GM23338 (cell line): Measurements from ENCODE around the gene TLNRD1. TPM values are rescaled to one million over a fixed set of nuclear protein-coding genes. Genes with fewer than 3 reads are reported as not detected.
A peak's percentile ranks its signal among the peaks of the same experiment; 100 is the strongest.

Experiments
- ATAC-seq: fragments of 200-7000 bp; cut with Tn5 transposase; 3 replicates; pipeline ENCODE4 v1.9.1; 2020
- DNase-seq: peaks from one replicate; pipeline ENCODE4 v3.0.0-alpha.2; 2015; ENCODE audit warnings: low spot score
- H2AFZ ChIP-seq: fragments of 200-600 bp; sonication (generic); 2 replicates; pipeline ENCODE4 v1.8.0; 2016; ENCODE audit warnings: antibody characterized with exemption, mild to moderate bottlenecking, moderate library complexity
- H3F3A ChIP-seq: fragments of 200-600 bp; sonication (generic); replicated peaks from 2 replicates; pipeline ENCODE4 v1.8.0; 2017; ENCODE audit warnings: antibody characterized with exemption, mixed run types, low read depth
- H3K27ac ChIP-seq: fragments of 200-600 bp; sonication (generic); 2 replicates; pipeline ENCODE4 v1.6.1; 2016; ENCODE audit warnings: low read depth
- H3K27me3 ChIP-seq: fragments of 200-600 bp; sonication (generic); 2 replicates; pipeline ENCODE4 v1.8.0; 2016; ENCODE audit warnings: mild to moderate bottlenecking, mixed run types, moderate library complexity; ENCODE audit not compliant: insufficient read depth
- H3K36me3 ChIP-seq: fragments of 200-600 bp; sonication (generic); 2 replicates; pipeline ENCODE4 v1.8.0; 2016; ENCODE audit warnings: mild to moderate bottlenecking; ENCODE audit not compliant: insufficient read depth
- H3K4me1 ChIP-seq: fragments of 200-600 bp; sonication (generic); 2 replicates; pipeline ENCODE4 v1.8.0; 2016; ENCODE audit warnings: mild to moderate bottlenecking, moderate library complexity; ENCODE audit not compliant: insufficient read depth
- H3K4me2 ChIP-seq: fragments of 200-600 bp; sonication (generic); 2 replicates; pipeline ENCODE4 v1.7.1; 2017; ENCODE audit warnings: mixed run types
- H3K4me3 ChIP-seq: fragments of 200-600 bp; sonication (generic); 2 replicates; pipeline ENCODE4 v1.6.1; 2016; ENCODE audit warnings: mixed run types
- H3K79me2 ChIP-seq: fragments of 200-600 bp; sonication (generic); replicated peaks from 2 replicates; pipeline ENCODE4 v1.8.0; 2017; ENCODE audit warnings: mild to moderate bottlenecking; ENCODE audit not compliant: insufficient read depth
- H3K9me2 ChIP-seq: fragments of 200-600 bp; sonication (generic); 2 replicates; pipeline ENCODE4 v1.8.0; 2017; ENCODE audit not compliant: insufficient read depth
- H4K20me1 ChIP-seq: fragments of 200-600 bp; sonication (generic); replicated peaks from 2 replicates; pipeline ENCODE4 v1.8.0; 2017; ENCODE audit warnings: mild to moderate bottlenecking; ENCODE audit not compliant: insufficient read depth
- H3K27ac Mint-ChIP-seq: 2 replicates; pipeline ENCODE4 v1.8.0; 2020; ENCODE audit warnings: inconsistent platforms, mild to moderate bottlenecking, moderate library complexity, mixed read lengths
- H3K27me3 Mint-ChIP-seq: 3 replicates; pipeline ENCODE4 v1.8.0; 2022; ENCODE audit warnings: low read depth, mild to moderate bottlenecking, moderate library complexity, mixed read lengths, inconsistent platforms; ENCODE audit not compliant: insufficient read depth, poor library complexity
- H3K36me3 Mint-ChIP-seq: 3 replicates; pipeline ENCODE4 v1.8.0; 2021; ENCODE audit warnings: low read depth, mild to moderate bottlenecking, inconsistent platforms, moderate library complexity, mixed read lengths
- H3K4me1 Mint-ChIP-seq: 3 replicates; pipeline ENCODE4 v1.8.0; 2020; ENCODE audit warnings: mild to moderate bottlenecking, inconsistent platforms, mixed read lengths
- H3K4me3 Mint-ChIP-seq: 3 replicates; pipeline ENCODE4 v1.8.0; 2021; ENCODE audit warnings: moderate library complexity, mild to moderate bottlenecking, inconsistent platforms, mixed read lengths
- H3K9me3 Mint-ChIP-seq: 3 replicates; pipeline ENCODE4 v1.8.0; 2020; ENCODE audit warnings: moderate library complexity, mild to moderate bottlenecking, inconsistent platforms, mixed read lengths
- CREB1 ChIP-seq: fragments of 250-450 bp; sonication (Bioruptor Pico); IDR thresholded peaks from 2 replicates; pipeline ENCODE4 v1.5.0; 2020; ENCODE audit warnings: low read depth, mild to moderate bottlenecking, moderate library complexity
- EZH2 ChIP-seq: fragments of 200-600 bp; sonication (generic); IDR thresholded peaks from one replicate; pipeline ENCODE4 v1.8.0; 2017; ENCODE audit warnings: antibody characterized with exemption, mild to moderate bottlenecking, low read depth; ENCODE audit not compliant: unreplicated experiment
- EZH2phosphoT487 ChIP-seq: fragments of 200-600 bp; sonication (generic); IDR thresholded peaks from one replicate; pipeline ENCODE4 v1.8.1; 2018; ENCODE audit warnings: antibody characterized with exemption; ENCODE audit not compliant: unreplicated experiment
- JUNB ChIP-seq: IDR thresholded peaks from one replicate; pipeline ENCODE4 v1.6.1; 2016; ENCODE audit warnings: antibody characterized with exemption; ENCODE audit not compliant: unreplicated experiment
- NANOG ChIP-seq: IDR thresholded peaks from 2 replicates; pipeline ENCODE4 v1.6.1; 2016; ENCODE audit warnings: antibody characterized with exemption, borderline replicate concordance
- POLR2AphosphoS5 ChIP-seq: IDR thresholded peaks from 2 replicates; pipeline ENCODE4 v1.6.1; 2016; ENCODE audit warnings: antibody characterized with exemption, low read depth
- STAT1 ChIP-seq: IDR thresholded peaks from one replicate; pipeline ENCODE4 v1.6.1; 2016; ENCODE audit warnings: antibody characterized with exemption; ENCODE audit not compliant: unreplicated experiment
- ZNF114 ChIP-seq: fragments of 250-450 bp; sonication (Bioruptor Pico); IDR thresholded peaks from 2 replicates; pipeline ENCODE4 v1.5.0; 2020; ENCODE audit warnings: mild to moderate bottlenecking, moderate library complexity
- ZNF331 ChIP-seq: fragments of 250-450 bp; sonication (Bioruptor Pico); IDR thresholded peaks from 2 replicates; pipeline ENCODE4 v1.5.0; 2020; ENCODE audit warnings: low read depth, mild to moderate bottlenecking, moderate library complexity
- polyA plus RNA-seq: library from polyadenylated mRNA; unstranded; fragments of >200 nt; fragmentation: Nextera tagmentation; extraction: Ambion mirVana; gene quantifications from 2 replicates; pipeline ENCODE4 v1.2.1, GENCODE V29; 2016
- total RNA-seq: library from RNA; depleted of rRNA; stranded (reverse); fragments of >200 nt; shearing (Covaris generic); gene quantifications from 2 replicates; pipeline ENCODE4 v1.2.3, GENCODE V29; 2014
- TF ChIP-seq, protein P1 (sequence below), 2 experiments: fragments of 200-600 bp in 1 of 2; sonication (generic) in 1 of 2; conservative IDR thresholded peaks; 2 replicates each; pipeline versions ENCODE4 v1.5.1 to v1.6.1; 2016 to 2017; ENCODE audit warnings: antibody characterized with exemption in 2 of 2, low read depth in 2 of 2, mild to moderate bottlenecking in 2 of 2, moderate library complexity in 1 of 2
- TF ChIP-seq, protein P2 (sequence below): fragments of 250-450 bp; sonication (Bioruptor Pico); IDR thresholded peaks from 2 replicates; pipeline ENCODE4 v1.5.0; 2020; ENCODE audit warnings: mild to moderate bottlenecking, moderate library complexity
- TF ChIP-seq, protein P3 (sequence below): IDR thresholded peaks from one replicate; pipeline ENCODE4 v1.6.1; 2018; ENCODE audit warnings: antibody characterized with exemption; ENCODE audit not compliant: unreplicated experiment
- TF ChIP-seq, protein P4 (sequence below): IDR thresholded peaks from 2 replicates; pipeline ENCODE4 v1.6.1; 2016; ENCODE audit warnings: antibody characterized with exemption

The TLNRD1 gene
- total and polyA plus RNA-seq, 2 experiments from 2014 or later: 6.7 to 27.3 TPM

DNA sequence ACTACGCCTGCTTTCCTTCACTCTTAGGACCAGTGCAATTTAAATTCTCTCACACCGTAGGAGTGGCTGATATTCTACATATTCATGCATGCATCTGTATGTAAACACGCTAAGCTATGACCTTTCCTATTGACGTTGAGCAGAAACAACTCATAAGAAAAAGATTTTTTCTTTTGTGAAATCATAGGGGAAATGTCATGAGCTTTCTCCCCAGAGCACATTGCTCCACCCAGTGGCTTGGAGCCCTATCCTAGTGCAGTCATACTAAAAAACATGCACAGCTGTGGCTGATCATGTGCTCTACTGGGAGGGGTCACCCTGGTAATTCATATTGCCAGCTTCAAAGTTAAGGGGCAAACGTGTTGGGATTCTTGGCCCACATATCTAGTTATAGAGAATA, 9.3 kb upstream of the TLNRD1 start (continued):
- no peak for TF ChIP-seq JUNB
- no peak for TF ChIP-seq CREB1 (CRISPR knock-in tag)

DNA sequence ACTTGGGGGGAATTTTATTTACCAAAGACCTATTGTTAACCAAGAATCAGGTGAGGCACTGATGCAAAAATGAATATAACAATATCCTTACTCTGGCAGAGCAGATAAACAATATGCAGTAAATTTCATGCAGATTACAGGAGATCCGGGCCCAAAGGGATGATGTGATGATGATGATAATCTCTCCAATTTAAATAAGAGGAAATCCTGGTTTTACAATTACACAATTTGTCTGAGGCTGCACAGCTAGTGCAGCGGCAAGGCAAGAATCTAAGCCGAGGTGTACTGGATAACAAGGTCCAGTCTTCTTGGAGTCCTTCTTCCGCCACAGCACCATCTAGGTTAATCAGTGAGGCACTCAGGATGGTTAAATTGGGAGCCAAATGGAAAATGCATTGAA, 8.7 kb upstream of the TLNRD1 start:
- Mint-ChIP-seq H3K36me3 (no peaks in the 10 kb centered on the region), H3K27ac (no peak overlapping the region), H3K4me3 (no peak overlapping the region), H3K27me3 (peaks cover 4% of the 10 kb centered on the region), H3K4me1 (peaks cover 20% of the 10 kb centered on the region), H3K9me3 (no peaks in the 10 kb centered on the region)
- no peaks in the 10 kb centered on the region for H3K36me3 ChIP-seq
- peaks cover 24% of the 10 kb centered on the region for H3K79me2 ChIP-seq
- ATAC-seq: no peak
- no peak for DNase-seq
- peaks cover 8% of the 10 kb centered on the region for H4K20me1 ChIP-seq
- no peaks in the 10 kb centered on the region for H3F3A ChIP-seq
- no peak overlapping the region for H3K4me2 ChIP-seq
- H2AFZ ChIP-seq: peak overlapping the region; percentile 35; the same call in 1 of the 2 replicates
- H3K4me1 ChIP-seq: peaks cover 21% of the 10 kb centered on the region
- no peaks in the 10 kb centered on the region for H3K27me3 ChIP-seq
- TF ChIP-seq, protein P1, sequence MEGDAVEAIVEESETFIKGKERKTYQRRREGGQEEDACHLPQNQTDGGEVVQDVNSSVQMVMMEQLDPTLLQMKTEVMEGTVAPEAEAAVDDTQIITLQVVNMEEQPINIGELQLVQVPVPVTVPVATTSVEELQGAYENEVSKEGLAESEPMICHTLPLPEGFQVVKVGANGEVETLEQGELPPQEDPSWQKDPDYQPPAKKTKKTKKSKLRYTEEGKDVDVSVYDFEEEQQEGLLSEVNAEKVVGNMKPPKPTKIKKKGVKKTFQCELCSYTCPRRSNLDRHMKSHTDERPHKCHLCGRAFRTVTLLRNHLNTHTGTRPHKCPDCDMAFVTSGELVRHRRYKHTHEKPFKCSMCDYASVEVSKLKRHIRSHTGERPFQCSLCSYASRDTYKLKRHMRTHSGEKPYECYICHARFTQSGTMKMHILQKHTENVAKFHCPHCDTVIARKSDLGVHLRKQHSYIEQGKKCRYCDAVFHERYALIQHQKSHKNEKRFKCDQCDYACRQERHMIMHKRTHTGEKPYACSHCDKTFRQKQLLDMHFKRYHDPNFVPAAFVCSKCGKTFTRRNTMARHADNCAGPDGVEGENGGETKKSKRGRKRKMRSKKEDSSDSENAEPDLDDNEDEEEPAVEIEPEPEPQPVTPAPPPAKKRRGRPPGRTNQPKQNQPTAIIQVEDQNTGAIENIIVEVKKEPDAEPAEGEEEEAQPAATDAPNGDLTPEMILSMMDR (conservative IDR thresholded peaks at IDR 0.05; ENCODE audit: low read depth in 2 of 2): no peak
- TF ChIP-seq EZH2 (no peak), CREB1 (CRISPR knock-in tag) (no peak), ZNF114 (no peak), NANOG (no peak), JUNB (no peak), POLR2AphosphoS5 (no peak), ZNF331 (no peak), STAT1 (no peak), EZH2phosphoT487 (no peak)
- TF ChIP-seq, protein P2, sequence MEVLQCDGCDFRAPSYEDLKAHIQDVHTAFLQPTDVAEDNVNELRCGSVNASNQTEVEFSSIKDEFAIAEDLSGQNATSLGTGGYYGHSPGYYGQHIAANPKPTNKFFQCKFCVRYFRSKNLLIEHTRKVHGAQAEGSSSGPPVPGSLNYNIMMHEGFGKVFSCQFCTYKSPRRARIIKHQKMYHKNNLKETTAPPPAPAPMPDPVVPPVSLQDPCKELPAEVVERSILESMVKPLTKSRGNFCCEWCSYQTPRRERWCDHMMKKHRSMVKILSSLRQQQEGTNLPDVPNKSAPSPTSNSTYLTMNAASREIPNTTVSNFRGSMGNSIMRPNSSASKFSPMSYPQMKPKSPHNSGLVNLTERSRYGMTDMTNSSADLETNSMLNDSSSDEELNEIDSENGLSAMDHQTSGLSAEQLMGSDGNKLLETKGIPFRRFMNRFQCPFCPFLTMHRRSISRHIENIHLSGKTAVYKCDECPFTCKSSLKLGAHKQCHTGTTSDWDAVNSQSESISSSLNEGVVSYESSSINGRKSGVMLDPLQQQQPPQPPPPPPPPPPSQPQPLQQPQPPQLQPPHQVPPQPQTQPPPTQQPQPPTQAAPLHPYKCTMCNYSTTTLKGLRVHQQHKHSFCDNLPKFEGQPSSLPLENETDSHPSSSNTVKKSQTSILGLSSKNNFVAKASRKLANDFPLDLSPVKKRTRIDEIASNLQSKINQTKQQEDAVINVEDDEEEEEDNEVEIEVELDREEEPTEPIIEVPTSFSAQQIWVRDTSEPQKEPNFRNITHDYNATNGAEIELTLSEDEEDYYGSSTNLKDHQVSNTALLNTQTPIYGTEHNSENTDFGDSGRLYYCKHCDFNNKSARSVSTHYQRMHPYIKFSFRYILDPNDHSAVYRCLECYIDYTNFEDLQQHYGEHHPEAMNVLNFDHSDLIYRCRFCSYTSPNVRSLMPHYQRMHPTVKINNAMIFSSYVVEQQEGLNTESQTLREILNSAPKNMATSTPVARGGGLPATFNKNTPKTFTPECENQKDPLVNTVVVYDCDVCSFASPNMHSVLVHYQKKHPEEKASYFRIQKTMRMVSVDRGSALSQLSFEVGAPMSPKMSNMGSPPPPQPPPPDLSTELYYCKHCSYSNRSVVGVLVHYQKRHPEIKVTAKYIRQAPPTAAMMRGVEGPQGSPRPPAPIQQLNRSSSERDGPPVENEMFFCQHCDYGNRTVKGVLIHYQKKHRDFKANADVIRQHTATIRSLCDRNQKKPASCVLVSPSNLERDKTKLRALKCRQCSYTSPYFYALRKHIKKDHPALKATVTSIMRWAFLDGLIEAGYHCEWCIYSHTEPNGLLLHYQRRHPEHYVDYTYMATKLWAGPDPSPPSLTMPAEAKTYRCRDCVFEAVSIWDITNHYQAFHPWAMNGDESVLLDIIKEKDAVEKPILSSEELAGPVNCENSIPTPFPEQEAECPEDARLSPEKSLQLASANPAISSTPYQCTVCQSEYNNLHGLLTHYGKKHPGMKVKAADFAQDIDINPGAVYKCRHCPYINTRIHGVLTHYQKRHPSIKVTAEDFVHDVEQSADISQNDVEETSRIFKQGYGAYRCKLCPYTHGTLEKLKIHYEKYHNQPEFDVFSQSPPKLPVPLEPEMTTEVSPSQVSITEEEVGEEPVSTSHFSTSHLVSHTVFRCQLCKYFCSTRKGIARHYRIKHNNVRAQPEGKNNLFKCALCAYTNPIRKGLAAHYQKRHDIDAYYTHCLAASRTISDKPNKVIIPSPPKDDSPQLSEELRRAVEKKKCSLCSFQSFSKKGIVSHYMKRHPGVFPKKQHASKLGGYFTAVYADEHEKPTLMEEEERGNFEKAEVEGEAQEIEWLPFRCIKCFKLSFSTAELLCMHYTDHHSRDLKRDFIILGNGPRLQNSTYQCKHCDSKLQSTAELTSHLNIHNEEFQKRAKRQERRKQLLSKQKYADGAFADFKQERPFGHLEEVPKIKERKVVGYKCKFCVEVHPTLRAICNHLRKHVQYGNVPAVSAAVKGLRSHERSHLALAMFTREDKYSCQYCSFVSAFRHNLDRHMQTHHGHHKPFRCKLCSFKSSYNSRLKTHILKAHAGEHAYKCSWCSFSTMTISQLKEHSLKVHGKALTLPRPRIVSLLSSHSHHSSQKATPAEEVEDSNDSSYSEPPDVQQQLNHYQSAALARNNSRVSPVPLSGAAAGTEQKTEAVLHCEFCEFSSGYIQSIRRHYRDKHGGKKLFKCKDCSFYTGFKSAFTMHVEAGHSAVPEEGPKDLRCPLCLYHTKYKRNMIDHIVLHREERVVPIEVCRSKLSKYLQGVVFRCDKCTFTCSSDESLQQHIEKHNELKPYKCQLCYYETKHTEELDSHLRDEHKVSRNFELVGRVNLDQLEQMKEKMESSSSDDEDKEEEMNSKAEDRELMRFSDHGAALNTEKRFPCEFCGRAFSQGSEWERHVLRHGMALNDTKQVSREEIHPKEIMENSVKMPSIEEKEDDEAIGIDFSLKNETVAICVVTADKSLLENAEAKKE (CRISPR knock-in tag): no peak
- TF ChIP-seq, protein P3, sequence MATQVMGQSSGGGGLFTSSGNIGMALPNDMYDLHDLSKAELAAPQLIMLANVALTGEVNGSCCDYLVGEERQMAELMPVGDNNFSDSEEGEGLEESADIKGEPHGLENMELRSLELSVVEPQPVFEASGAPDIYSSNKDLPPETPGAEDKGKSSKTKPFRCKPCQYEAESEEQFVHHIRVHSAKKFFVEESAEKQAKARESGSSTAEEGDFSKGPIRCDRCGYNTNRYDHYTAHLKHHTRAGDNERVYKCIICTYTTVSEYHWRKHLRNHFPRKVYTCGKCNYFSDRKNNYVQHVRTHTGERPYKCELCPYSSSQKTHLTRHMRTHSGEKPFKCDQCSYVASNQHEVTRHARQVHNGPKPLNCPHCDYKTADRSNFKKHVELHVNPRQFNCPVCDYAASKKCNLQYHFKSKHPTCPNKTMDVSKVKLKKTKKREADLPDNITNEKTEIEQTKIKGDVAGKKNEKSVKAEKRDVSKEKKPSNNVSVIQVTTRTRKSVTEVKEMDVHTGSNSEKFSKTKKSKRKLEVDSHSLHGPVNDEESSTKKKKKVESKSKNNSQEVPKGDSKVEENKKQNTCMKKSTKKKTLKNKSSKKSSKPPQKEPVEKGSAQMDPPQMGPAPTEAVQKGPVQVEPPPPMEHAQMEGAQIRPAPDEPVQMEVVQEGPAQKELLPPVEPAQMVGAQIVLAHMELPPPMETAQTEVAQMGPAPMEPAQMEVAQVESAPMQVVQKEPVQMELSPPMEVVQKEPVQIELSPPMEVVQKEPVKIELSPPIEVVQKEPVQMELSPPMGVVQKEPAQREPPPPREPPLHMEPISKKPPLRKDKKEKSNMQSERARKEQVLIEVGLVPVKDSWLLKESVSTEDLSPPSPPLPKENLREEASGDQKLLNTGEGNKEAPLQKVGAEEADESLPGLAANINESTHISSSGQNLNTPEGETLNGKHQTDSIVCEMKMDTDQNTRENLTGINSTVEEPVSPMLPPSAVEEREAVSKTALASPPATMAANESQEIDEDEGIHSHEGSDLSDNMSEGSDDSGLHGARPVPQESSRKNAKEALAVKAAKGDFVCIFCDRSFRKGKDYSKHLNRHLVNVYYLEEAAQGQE: no peak
- TF ChIP-seq, protein P4, sequence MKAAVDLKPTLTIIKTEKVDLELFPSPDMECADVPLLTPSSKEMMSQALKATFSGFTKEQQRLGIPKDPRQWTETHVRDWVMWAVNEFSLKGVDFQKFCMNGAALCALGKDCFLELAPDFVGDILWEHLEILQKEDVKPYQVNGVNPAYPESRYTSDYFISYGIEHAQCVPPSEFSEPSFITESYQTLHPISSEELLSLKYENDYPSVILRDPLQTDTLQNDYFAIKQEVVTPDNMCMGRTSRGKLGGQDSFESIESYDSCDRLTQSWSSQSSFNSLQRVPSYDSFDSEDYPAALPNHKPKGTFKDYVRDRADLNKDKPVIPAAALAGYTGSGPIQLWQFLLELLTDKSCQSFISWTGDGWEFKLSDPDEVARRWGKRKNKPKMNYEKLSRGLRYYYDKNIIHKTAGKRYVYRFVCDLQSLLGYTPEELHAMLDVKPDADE: no peak
- no peak overlapping the region for H3K4me3 ChIP-seq
- no peak overlapping the region for H3K27ac ChIP-seq
- no peaks in the 10 kb centered on the region for H3K9me2 ChIP-seq
